PFSK-1 (cell line): ENCODE data around the gene GRIK3.

ENCODE experiments used
- FOXP2 ChIP-seq: optimal IDR thresholded peaks from 2 replicates; pipeline ENCODE3; 2011; ENCODE audit warnings: borderline replicate concordance, control low read depth, inconsistent platforms; ENCODE audit not compliant: insufficient read depth; ENCODE audit errors: extremely low read length, extremely low read depth
- POLR2AphosphoS5 ChIP-seq: IDR thresholded peaks from 2 replicates; pipeline ENCODE4 v1.6.1; 2012; ENCODE audit warnings: low read depth, mild to moderate bottlenecking, control low read depth, low read length, moderate library complexity
- SIN3A ChIP-seq: IDR thresholded peaks from 2 replicates; pipeline ENCODE4 v1.6.1; 2012; ENCODE audit warnings: mild to moderate bottlenecking, low read length, moderate library complexity, borderline replicate concordance; ENCODE audit not compliant: insufficient read depth
- TAF1 ChIP-seq: IDR thresholded peaks from 2 replicates; pipeline ENCODE4 v1.6.1; 2012; ENCODE audit warnings: low read length, control low read depth, borderline replicate concordance; ENCODE audit not compliant: insufficient read depth
- TF ChIP-seq, protein P1 (sequence below), 2 experiments: IDR thresholded peaks; 2 replicates each; pipeline versions ENCODE4 v1.6.1 to v1.8.0; 2011 to 2012; ENCODE audit warnings: low read depth in 2 of 2, low read length in 2 of 2, control low read depth in 1 of 2, inconsistent platforms in 1 of 2, mild to moderate bottlenecking in 1 of 2, moderate library complexity in 1 of 2; ENCODE audit not compliant: insufficient read depth in 1 of 2

GRIK3 gene

DNA sequence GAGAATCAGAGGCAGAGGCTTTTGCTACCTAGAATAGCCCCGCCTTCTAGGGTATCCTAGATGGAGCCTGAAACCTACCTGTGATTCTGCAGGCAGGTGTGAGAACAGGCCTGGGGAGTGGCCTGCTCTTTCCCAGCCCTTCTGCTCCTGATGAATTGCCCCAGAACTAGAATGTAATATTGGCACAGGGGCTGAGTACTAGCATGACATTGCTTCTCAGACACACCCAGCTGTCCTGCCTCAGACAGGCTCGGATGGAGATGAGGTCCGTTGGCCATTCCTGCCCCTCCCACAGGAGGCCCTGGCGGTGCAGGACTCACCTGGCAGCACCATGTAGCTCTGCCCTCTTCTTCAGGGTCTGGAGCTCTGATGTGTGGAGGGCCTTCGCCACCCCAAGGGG lies 237.6 kb downstream of the GRIK3 start:
- TF ChIP-seq, protein P1, sequence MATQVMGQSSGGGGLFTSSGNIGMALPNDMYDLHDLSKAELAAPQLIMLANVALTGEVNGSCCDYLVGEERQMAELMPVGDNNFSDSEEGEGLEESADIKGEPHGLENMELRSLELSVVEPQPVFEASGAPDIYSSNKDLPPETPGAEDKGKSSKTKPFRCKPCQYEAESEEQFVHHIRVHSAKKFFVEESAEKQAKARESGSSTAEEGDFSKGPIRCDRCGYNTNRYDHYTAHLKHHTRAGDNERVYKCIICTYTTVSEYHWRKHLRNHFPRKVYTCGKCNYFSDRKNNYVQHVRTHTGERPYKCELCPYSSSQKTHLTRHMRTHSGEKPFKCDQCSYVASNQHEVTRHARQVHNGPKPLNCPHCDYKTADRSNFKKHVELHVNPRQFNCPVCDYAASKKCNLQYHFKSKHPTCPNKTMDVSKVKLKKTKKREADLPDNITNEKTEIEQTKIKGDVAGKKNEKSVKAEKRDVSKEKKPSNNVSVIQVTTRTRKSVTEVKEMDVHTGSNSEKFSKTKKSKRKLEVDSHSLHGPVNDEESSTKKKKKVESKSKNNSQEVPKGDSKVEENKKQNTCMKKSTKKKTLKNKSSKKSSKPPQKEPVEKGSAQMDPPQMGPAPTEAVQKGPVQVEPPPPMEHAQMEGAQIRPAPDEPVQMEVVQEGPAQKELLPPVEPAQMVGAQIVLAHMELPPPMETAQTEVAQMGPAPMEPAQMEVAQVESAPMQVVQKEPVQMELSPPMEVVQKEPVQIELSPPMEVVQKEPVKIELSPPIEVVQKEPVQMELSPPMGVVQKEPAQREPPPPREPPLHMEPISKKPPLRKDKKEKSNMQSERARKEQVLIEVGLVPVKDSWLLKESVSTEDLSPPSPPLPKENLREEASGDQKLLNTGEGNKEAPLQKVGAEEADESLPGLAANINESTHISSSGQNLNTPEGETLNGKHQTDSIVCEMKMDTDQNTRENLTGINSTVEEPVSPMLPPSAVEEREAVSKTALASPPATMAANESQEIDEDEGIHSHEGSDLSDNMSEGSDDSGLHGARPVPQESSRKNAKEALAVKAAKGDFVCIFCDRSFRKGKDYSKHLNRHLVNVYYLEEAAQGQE (IDR thresholded peaks at IDR 0.05; ENCODE audit: insufficient read depth in 1 of 2, low read depth in 2 of 2, low read length in 2 of 2), result no peak
- TF ChIP-seq FOXP2 (no peak), SIN3A (no peak), TAF1 (no peak), POLR2AphosphoS5 (no peak)

DNA sequence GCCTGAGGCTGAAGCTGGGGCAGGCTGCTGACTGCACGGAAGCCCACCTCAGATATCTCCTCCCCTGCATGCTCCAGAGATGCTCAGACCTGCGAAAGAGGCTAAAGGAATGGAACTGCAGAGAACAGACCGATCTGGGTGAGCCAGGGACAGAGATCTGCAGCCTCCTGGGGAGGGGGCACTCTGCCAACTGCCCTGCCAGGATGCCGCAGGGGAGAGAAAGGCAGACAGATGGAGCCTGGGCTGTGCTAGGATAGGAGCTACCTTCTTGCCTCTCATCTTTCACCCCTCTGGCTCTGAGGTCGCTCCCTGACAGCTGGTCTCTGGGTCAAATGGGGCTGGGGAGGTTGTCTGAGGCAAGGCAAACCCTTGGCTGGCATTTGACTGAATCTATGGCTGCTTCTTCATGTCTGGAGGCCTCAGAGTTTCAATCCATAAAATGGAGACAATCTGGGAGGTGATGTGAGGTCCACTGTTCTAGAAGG lies 238.2 kb downstream of the GRIK3 start:
- TF ChIP-seq, protein P1 (IDR thresholded peaks at IDR 0.05; ENCODE audit: insufficient read depth in 1 of 2, low read depth in 2 of 2, low read length in 2 of 2), result no peak
- TF ChIP-seq FOXP2 (no peak), TAF1 (no peak), SIN3A (no peak), POLR2AphosphoS5 (no peak)

GRCh38 chr1:36794460-36794859 lies 239.9 kb downstream of the GRIK3 start:
- TF ChIP-seq SIN3A (no peak), FOXP2 (no peak), POLR2AphosphoS5 (no peak), TAF1 (no peak)
- TF ChIP-seq, protein P1 (IDR thresholded peaks at IDR 0.05; ENCODE audit: insufficient read depth in 1 of 2, low read depth in 2 of 2, low read length in 2 of 2), result no peak

DNA sequence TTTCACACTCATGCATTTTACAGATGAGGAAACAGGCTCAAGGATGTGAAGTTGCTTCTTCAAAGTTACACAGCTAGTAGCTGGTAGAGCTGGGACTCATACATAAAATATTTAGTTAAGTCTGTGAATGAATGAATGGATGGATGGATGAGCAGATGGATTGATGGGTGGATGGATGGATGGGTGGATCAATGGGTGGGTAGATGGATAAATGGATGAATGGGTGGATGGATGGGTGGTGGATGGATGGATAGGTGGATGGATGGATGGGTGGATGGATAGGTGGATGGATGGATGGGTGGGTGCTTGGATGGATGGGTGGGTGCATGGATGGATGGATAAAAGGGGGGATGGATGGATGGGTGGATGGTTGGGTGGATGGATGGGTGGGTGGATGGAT lies 240.9 kb downstream of the GRIK3 start:
- TF ChIP-seq POLR2AphosphoS5 (no peak), TAF1 (no peak), FOXP2 (no peak), SIN3A (no peak)
- TF ChIP-seq, protein P1 (IDR thresholded peaks at IDR 0.05; ENCODE audit: insufficient read depth in 1 of 2, low read depth in 2 of 2, low read length in 2 of 2), result no peak

DNA sequence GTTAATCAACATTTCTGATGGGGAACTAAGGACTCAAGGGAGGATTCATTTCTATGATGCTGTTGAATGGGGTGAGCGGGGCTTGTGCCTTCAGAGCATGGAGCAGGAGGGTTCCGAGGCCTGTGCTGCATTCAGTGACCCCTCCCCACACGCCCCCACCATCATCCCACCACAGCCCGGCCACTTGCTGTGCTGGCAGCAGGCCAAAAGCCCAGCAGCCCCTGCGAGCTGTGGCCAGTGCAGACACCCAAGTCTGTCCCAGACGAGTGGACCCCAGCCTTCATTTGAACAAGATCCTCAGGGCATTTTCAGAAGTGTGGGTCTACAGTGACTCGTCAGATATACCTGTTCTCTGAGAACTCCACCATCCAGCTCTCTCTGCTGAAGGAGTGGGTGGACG lies 242.0 kb downstream of the GRIK3 start:
- no peak for TF ChIP-seq POLR2AphosphoS5
- TF ChIP-seq, protein P1 (IDR thresholded peaks at IDR 0.05; ENCODE audit: insufficient read depth in 1 of 2, low read depth in 2 of 2, low read length in 2 of 2), result no peak
- TF ChIP-seq FOXP2, result no peak
- no peak for TF ChIP-seq TAF1
- no peak for TF ChIP-seq SIN3A
